ENCODE results near the gene NAALADL2. TPM values are rescaled to one million over a fixed set of nuclear protein-coding genes. Genes with fewer than 3 reads are reported as not detected.

NAALADL2 gene
- total and polyA plus RNA-seq, 2 of the 13 experiments (the other 11 are each of a cell fraction or from before 2014, with no cell fraction given), result 0.08 TPM; not detected in 1

GRCh38 chr3:175598740-175599139 is 739.6 kb downstream of the NAALADL2 start:
- Histone ChIP-seq H3K9me3 (ENCODE audit: low read length) (peaks cover 17% of the 10 kb centered on the region), H3K79me2 (ENCODE audit: insufficient read depth, low read length) (no peaks in the 10 kb centered on the region), H3K4me2 (ENCODE audit: low read depth, low read length) (no peak overlapping the region), H3K9ac (ENCODE audit: insufficient read depth, low read depth, low read length) (no peak overlapping the region), H3K36me3 (replicated peaks in 1 of 2; ENCODE audit: control insufficient read depth in 1 of 2, insufficient read depth in 2 of 2, low read length in 2 of 2) (no peaks in the 10 kb centered on the region), H3K4me1 (ENCODE audit: insufficient read depth, low read length) (no peaks in the 10 kb centered on the region), H4K20me1 (ENCODE audit: insufficient read depth, low read length) (no peaks in the 10 kb centered on the region), H3K27me3 (ENCODE audit: control insufficient read depth in 1 of 2, insufficient read depth in 2 of 2, low read length in 2 of 2) (no peaks in the 10 kb centered on the region), H2AFZ (ENCODE audit: low read length) (no peak overlapping the region), H3K4me3 (replicated peaks in 1 of 3; ENCODE audit: insufficient read depth in 1 of 3, low read depth in 2 of 3, low read length in 3 of 3) (no peak overlapping the region), H3K27ac (ENCODE audit: extremely low read length, insufficient read depth, low read length) (no peak overlapping the region)
- no TSS peak for BruUV-seq (replicated peaks)
- ATAC-seq (no peak), FAIRE-seq (no peak), DNase-seq (ENCODE audit: low spot score) (no peak)
- WGBS (ENCODE audit: low lambda C conversion rate), result 1% methylated on average over 4 of the region's 4 CpGs
- ChIA-PET CTCF (ENCODE audit: low intra/inter-chr PET ratio, low total read pairs) (no interaction called here), POLR2A (no interaction called here)
- intact Hi-C loops (cut with micrococcal nuclease; ENCODE audit: unreplicated experiment) (no loop called here), in situ Hi-C loops (cut with HindIII; ENCODE audit: extremely low pct_ligation_motif_present, low pct_unique_long_range_greater_than_20kb) (no loop called here)
- no peak for TF ChIP-seq GTF3A (CRISPR knock-in tag; conservative IDR thresholded peaks at IDR 0.05)
- no peak for TF ChIP-seq ZSCAN29 (CRISPR knock-in tag; conservative IDR thresholded peaks at IDR 0.05)
- no peak for TF ChIP-seq NFRKB (IDR thresholded peaks at IDR 0.05)
- no peak for TF ChIP-seq ZNF484 (CRISPR knock-in tag; IDR thresholded peaks at IDR 0.05; ENCODE audit: borderline replicate concordance, low read depth)
- no peak for TF ChIP-seq TCF7L2 (IDR thresholded peaks at IDR 0.05; ENCODE audit: low read depth, low read length)
- no peak for TF ChIP-seq POLR2G (IDR thresholded peaks at IDR 0.05; ENCODE audit: low read depth, low read length)
- no peak for TF ChIP-seq ZNF674 (CRISPR knock-in tag; IDR thresholded peaks at IDR 0.05; ENCODE audit: low read depth)
- TF ChIP-seq KLF12 (CRISPR knock-in tag; IDR thresholded peaks at IDR 0.05; ENCODE audit: borderline replicate concordance), result no peak
- TF ChIP-seq GRHL1 (CRISPR knock-in tag; conservative IDR thresholded peaks at IDR 0.05), result no peak
- no peak for TF ChIP-seq ZNF777 (CRISPR knock-in tag; IDR thresholded peaks at IDR 0.05)
- no peak for TF ChIP-seq ZNF253 (CRISPR knock-in tag; IDR thresholded peaks at IDR 0.05; ENCODE audit: borderline replicate concordance)
- no peak for TF ChIP-seq ZNF430 (CRISPR knock-in tag; IDR thresholded peaks at IDR 0.05)
- no peak for TF ChIP-seq ZNF619 (CRISPR knock-in tag; IDR thresholded peaks at IDR 0.05)
- TF ChIP-seq ZNF563 (CRISPR knock-in tag; IDR thresholded peaks at IDR 0.05), result no peak
- TF ChIP-seq SMYD3 (CRISPR knock-in tag; IDR thresholded peaks at IDR 0.05), result no peak
- no peak for TF ChIP-seq SIX1 (CRISPR knock-in tag; IDR thresholded peaks at IDR 0.05; ENCODE audit: borderline replicate concordance)
- TF ChIP-seq PRDM10 (CRISPR knock-in tag; IDR thresholded peaks at IDR 0.05; ENCODE audit: low read depth), result no peak
- no peak for TF ChIP-seq ZKSCAN8 (CRISPR knock-in tag; IDR thresholded peaks at IDR 0.05; ENCODE audit: borderline replicate concordance)
